ENCODE data around the gene CNGA4.
"Not testable (repeated sequence)": the region's sequence is repeated elsewhere in the genome, so short reads cannot be mapped to it uniquely, and the experiment has no call there.

CNGA4 gene

GRCh38 chr11:6270584-6271246 is 31.8 kb downstream of the CNGA4 start:
- no peak for DNase-seq

- DNase-seq = no peak
Observed at GRCh38 chr11:6271598-6271997, 32.7 kb downstream of the CNGA4 start.

GRCh38 chr11:6273188-6273587 is 34.3 kb downstream of the CNGA4 start:
- no peak for DNase-seq

GRCh38 chr11:6280809-6281208 is 41.9 kb downstream of the CNGA4 start:
- DNase-seq = not testable (repeated sequence)

- DNase-seq = no peak
Observed at GRCh38 chr11:6283453-6284023, 44.6 kb downstream of the CNGA4 start.

- DNase-seq = no peak
Observed at GRCh38 chr11:6284250-6284649, 45.4 kb downstream of the CNGA4 start.

- no peak for DNase-seq
Observed at GRCh38 chr11:6285019-6285418, 46.1 kb downstream of the CNGA4 start.
